D721Med (cell line): ENCODE data around the gene KLHL36.
"Not testable (repeated sequence)": the region's sequence is repeated elsewhere in the genome, so short reads cannot be mapped to it uniquely, and the experiment has no call there.

ENCODE experiments used
- DNase-seq: peaks from one replicate; pipeline ENCODE4 v3.0.0; 2011; ENCODE audit warnings: low spot score; ENCODE audit not compliant: insufficient read length
- FAIRE-seq: peaks from 2 replicates; lab custom pipeline; 2011; peaks lifted over from hg19 to GRCh38; lab: Jason Lieb, UNC
- TF ChIP-seq, protein P1 (sequence below): IDR thresholded peaks from 2 replicates; pipeline ENCODE4 v1.5.1; 2012; ENCODE audit warnings: mild to moderate bottlenecking, control low read depth; ENCODE audit not compliant: insufficient read depth; ENCODE audit errors: missing control alignments

KLHL36 gene

DNA sequence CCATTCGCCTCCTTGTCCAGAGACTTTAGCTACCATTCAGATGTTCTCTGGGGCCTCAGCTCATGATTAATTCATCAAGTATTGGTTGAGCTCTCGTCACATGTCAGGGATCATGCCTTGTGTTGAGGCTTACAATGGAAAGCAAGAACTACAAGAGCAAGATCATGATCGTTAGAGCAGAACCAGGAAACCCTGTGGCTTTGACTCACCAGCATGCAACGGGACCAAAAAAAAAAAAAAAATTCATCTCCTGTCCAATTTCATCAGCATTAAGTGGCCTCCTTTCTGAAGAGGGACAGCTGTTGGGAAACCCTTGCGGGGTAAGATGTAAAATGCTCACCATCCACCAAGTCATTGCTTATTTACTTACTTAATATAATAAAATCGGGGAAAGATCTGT, 39.4 kb downstream of the KLHL36 start:
- DNase-seq, result no peak
- TF ChIP-seq, protein P1, sequence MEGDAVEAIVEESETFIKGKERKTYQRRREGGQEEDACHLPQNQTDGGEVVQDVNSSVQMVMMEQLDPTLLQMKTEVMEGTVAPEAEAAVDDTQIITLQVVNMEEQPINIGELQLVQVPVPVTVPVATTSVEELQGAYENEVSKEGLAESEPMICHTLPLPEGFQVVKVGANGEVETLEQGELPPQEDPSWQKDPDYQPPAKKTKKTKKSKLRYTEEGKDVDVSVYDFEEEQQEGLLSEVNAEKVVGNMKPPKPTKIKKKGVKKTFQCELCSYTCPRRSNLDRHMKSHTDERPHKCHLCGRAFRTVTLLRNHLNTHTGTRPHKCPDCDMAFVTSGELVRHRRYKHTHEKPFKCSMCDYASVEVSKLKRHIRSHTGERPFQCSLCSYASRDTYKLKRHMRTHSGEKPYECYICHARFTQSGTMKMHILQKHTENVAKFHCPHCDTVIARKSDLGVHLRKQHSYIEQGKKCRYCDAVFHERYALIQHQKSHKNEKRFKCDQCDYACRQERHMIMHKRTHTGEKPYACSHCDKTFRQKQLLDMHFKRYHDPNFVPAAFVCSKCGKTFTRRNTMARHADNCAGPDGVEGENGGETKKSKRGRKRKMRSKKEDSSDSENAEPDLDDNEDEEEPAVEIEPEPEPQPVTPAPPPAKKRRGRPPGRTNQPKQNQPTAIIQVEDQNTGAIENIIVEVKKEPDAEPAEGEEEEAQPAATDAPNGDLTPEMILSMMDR, result no peak
- FAIRE-seq, result no peak

DNA sequence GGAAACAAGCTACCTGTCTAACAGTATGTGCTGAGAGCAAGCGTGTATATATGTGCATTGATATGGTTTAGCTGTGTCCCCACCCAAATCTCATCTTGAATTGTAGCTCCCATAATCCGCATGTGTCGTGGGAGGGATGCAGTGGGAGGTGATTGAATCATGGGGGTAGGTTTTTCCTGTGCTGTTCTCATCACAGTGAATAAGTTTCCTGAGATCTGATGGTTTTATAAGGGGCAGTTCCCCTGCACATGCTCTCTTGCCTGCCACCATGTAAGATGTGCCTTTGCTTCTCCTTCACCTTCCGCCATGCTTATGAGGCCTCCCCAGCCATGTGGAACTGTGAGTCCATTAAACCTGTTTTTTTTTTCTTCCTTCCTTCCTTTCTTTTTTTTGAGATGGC, 39.9 kb downstream of the KLHL36 start:
- not testable (repeated sequence) for DNase-seq, FAIRE-seq

DNA sequence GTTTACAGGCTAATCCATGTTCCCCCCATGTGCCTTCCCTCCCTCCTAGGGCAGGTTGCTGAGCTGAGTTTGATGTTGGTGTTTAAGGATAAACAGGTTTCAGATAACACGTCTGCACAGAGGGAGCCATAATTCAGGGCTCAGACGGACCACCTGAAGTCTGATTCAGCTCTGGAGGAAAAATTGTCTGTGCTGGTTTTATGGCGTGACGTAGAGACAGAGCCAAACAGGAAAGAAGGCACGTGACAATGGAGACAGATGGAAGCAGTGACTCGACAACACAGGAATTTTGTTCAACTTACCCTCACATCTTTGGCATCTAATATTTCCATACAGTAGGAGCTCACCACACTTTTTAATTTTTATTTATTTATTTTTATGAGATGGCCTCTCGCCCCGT, 40.8 kb downstream of the KLHL36 start:
- no peak for FAIRE-seq
- TF ChIP-seq, protein P1, result no peak
- no peak for DNase-seq

DNA sequence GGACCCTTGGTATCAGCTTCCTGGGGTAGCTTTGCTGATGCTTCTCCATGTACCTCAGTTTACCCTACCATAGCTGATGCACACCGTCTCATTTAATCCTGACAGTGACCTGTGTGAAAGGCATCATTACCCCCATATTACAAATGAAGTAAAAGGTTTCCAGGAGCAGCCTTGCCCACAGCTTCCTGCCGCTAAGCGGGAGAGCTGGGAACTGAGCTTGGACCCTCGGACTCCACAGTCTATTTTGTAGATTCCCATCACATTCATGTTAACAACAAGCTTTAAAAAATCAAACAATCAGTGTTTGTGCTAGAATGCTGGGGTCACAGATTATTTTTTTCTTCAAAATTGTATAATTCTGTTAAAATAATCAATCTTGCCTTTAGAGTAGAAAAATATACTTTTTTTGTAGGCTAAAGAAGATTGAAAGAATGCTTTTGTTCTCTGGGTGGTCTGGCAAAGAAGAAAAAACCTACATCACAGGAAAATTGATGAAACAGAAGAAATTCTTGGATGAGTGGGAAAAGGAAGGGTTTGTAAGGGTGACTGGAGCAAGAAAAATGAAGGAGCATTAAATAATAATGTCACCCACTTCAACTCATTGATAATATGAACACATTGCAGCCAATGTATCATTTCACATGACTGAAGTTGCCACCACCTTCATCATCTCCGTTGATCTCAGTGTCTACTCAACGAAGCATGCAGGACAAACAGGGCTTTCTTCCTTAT, 41.9 kb downstream of the KLHL36 start:
- no peak for DNase-seq
- FAIRE-seq, result no peak
- TF ChIP-seq, protein P1, result no peak

DNA sequence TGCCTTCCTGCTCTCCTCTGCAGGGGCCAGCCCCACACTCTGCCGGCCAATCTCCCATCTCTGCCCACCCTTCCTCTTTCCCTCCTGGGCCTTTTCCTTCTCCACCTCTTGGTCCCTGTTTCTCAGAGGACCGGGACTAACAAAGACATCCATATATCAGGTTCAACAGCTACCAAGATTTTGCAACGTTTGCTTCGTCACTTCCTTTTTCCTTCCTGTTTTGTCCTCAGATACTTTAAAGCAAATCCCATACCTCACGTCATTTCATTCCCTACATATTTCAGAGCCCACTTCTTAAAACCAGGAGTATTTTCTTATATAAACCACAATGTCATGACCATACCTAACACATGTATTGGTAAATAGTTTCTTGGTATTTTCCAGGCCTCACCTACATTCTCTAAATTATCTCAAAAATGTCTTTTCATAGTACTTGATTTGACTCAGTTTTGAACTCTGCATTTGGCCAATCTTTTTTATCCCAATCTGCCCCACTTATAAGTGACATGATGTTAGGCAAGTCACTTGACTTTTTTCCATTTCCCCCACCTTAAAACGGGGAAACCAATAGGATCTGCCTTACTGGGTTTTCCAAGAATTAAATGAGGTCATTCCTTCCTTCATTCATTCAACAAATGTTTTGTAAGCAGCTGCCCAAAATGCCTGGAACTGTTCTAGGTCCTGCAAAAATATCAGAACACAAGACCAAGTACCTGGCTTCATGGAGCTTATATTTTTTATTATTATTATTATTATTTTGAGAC, 44.3 kb downstream of the KLHL36 start:
- FAIRE-seq, result no peak
- no peak for DNase-seq
- TF ChIP-seq, protein P1, result no peak

DNA sequence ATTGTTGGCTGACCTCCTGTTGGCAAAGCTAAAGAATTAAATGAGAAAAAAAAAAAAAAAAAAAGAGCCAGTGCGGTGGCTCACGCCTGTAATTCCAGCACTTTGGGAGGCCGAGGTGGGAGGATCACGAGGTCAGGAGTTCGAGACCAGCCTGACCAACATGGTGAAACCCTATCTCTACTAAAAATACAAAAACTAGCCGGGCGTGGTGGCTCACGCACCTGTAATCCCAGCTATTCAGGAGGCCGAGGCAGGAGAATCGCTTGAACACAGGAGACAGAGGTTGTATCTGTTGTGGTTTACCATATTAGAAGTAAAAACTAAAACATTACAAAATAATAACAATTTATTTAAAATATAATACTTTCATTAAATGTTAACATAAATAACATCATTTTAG, 45.6 kb downstream of the KLHL36 start:
- not testable (repeated sequence) for FAIRE-seq, DNase-seq

DNA sequence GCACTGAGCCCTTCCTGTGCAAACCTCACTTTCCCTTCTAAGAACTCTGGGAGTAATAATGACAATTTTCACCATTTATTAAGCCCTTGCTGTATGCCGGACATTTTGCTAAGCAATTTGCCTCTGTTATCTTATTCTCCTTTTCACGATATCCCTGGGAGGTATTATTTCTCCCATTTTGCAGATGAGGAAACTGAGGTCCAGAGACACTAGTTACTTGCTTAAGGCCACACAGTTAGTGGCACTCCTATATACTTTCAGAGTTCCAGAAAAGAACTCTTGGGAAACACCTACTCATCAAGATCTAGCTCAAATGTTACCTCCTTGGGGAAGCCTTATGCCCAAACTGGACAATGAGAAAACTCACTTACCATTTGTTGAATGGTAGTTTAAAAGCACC, 46.7 kb downstream of the KLHL36 start:
- no peak for DNase-seq
- TF ChIP-seq, protein P1, result no peak
- no peak for FAIRE-seq

DNA sequence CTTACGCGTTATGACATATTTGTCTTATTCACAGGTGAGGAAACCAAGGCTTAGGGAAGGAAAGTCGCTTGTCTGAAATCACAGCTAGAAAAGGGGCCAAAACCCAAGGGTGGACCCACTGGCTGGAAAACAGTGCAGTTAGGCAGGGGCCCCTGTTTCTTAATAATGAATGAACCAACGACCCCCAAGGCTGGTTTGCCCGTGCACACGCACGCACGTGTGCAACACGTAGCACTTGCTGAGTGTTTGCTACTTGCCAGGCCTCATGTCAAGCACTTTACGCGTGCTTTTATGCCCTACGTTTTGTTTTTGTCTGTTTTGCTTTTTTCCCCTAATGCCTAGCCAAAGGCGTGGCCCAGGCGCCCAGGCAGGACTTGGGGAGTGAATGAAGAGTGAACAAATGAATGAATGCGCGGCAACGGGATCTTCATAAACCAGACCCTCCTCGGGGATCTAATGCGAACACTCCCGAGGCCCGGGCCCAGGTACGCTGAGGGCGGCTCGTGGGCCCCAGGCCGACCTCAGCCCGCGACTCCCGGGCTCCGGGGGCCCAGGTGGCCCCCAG, 50.9 kb downstream of the KLHL36 start:
- TF ChIP-seq, protein P1, result no peak
- DNase-seq (no peak), FAIRE-seq (no peak)
